Peyer's patch (tissue), 4 donors: Measurements from ENCODE around the gene DNASE1L1. TPM values are rescaled to one million over a fixed set of nuclear protein-coding genes. Genes with fewer than 3 reads are reported as not detected.

ENCODE experiments used
- DNase-seq, 3 donors: peaks; one replicate each; pipeline ENCODE4 v3.0.0-alpha.2; 2017 to 2019
- H3K27ac ChIP-seq, 4 donors: fragments of 200-600 bp; sonication (generic); one replicate each; pipeline ENCODE4 v1.5.1; 2016 to 2019
- H3K27me3 ChIP-seq, 2 donors: fragments of 200-600 bp; sonication (generic); one replicate each; pipeline ENCODE4 v1.5.1; 2019
- H3K36me3 ChIP-seq, 3 donors: fragments of 200-600 bp; sonication (generic); one replicate each; pipeline ENCODE4 v1.5.1; 2016 to 2019
- H3K4me1 ChIP-seq, 4 donors: fragments of 200-600 bp; sonication (generic); one replicate each; pipeline ENCODE4 v1.5.1; 2016 to 2019
- H3K4me3 ChIP-seq, 4 donors: fragments of 200-600 bp; sonication (generic); 1 replicate in 3 of 4; 2 replicates in 1 of 4; pipeline ENCODE4 v1.5.1; 2016 to 2019; ENCODE audit warnings: mild to moderate bottlenecking in 1 of 4
- H3K9me3 ChIP-seq, 4 donors: fragments of 200-600 bp; sonication (generic); one replicate each; pipeline ENCODE4 v1.5.1; 2016 to 2019; ENCODE audit warnings: mild to moderate bottlenecking in 1 of 4
- CTCF ChIP-seq, 6 experiments: fragments of 450-650 bp in 4 of 6; fragments of 200-600 bp in 2 of 6; sonication (generic) in 1 of 6; IDR thresholded peaks; one replicate each; pipeline ENCODE4 v1.5.1; 2017 to 2019; ENCODE audit warnings: antibody characterized with exemption in 6 of 6, mild to moderate bottlenecking in 3 of 6, moderate library complexity in 1 of 6
- POLR2A ChIP-seq, 2 donors: fragments of 450-650 bp; IDR thresholded peaks; one replicate each; pipeline ENCODE4 v1.5.1; 2017; ENCODE audit warnings: antibody characterized with exemption in 2 of 2, mild to moderate bottlenecking in 2 of 2, moderate library complexity in 2 of 2
- total RNA-seq, 4 donors: library from RNA; depleted of rRNA; stranded (reverse); fragments of >200 nt; gene quantifications; one replicate each; pipeline ENCODE4 v1.1.0, GENCODE V29; 2016

Gene DNASE1L1
- total RNA-seq, 4 donors from 2014 or later, result 23.9 to 41.2 (median 32.2) TPM

DNA sequence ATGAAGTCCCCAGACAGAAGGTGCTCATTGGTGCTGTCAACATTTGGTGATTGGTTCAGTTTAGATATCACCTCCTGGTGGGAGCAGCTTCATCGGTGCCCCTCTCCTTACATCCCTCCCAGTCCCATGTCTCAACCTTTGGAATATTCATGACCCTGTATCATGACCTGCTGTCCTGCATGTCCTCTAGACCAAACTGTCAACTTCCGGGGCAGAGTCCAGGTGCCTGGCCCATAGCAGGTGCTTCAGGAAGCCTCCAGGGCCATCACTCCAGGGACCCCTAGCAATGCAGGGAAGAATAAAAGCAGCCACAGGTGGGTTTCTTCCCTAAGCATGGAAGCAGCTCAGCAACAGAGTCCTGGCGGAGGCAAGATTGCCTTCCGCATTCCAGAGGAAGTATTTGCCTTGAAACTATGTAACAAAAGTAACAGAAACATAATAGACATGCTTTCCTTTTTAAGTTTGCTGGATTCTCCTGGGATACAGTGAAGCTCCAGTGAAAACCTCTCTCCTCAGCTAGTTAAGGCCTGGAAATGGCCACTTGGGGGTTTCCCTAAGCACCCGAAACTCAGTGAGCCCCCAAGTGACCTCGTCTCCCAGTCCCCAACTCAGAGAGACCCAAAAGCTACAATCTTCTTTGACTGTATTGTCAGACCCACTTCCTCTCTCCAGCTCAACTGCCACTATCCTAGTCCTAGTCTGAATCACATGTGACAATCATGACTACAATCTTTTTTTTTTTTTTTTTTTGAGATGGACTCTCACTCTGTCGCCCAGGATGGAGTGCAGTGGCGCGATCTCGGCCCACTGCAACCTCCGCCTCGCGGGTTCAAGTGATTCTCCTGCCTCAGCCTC, 18.1 kb upstream of the DNASE1L1 start:
- H3K9me3 ChIP-seq, result no peaks in the 10 kb centered on the region
- H3K4me1 ChIP-seq, result peaks cover 0 to 15% (median 0%) of the 10 kb centered on the region in 4 donors
- peak overlapping the region in 2 of 4 donors; percentile 78 to 90 for H3K4me3 ChIP-seq
- TF ChIP-seq POLR2A (IDR thresholded peaks at IDR 0.05) (no peak), CTCF (IDR thresholded peaks at IDR 0.05) (no peak)
- H3K27ac ChIP-seq, result no peak overlapping the region
- H3K27me3 ChIP-seq, result no peaks in the 10 kb centered on the region
- no peak for DNase-seq
- peaks cover 0 to 4% (median 0%) of the 10 kb centered on the region in 3 donors for H3K36me3 ChIP-seq

DNA sequence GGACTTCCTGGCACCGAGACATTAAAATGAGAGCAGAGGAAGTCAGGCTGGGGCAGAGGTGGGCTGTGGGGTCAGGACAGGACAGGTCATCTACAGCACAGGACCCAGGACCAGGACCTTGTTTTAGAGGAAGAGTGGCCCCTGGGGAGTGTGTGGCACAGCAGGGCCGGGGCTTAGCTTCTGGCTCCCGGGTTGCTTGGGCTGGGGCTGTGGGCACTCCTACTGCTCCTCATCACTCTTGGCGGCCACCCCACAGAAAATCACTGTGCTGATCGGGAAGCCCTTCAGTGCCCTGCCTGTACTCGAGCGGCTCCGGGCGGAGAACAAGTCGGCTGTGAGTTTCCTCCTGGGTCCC, 11.3 kb upstream of the DNASE1L1 start:
- no peak overlapping the region for H3K27ac ChIP-seq
- H3K36me3 ChIP-seq, result no peaks in the 10 kb centered on the region
- no peaks in the 10 kb centered on the region for H3K9me3 ChIP-seq
- H3K4me3 ChIP-seq, result no peak overlapping the region
- H3K27me3 ChIP-seq, result no peaks in the 10 kb centered on the region
- no peak for DNase-seq
- H3K4me1 ChIP-seq, result no peaks in the 10 kb centered on the region
- TF ChIP-seq POLR2A (IDR thresholded peaks at IDR 0.05) (no peak), CTCF (IDR thresholded peaks at IDR 0.05) (no peak)

GRCh38 chrX:154419688-154420401, 10.8 kb upstream of the DNASE1L1 start:
- Histone ChIP-seq H3K27me3 (no peaks in the 10 kb centered on the region), H3K4me3 (no peak overlapping the region), H3K9me3 (no peaks in the 10 kb centered on the region), H3K36me3 (no peaks in the 10 kb centered on the region), H3K27ac (no peak overlapping the region), H3K4me1 (no peaks in the 10 kb centered on the region)
- DNase-seq, result no peak
- TF ChIP-seq POLR2A (IDR thresholded peaks at IDR 0.05) (no peak), CTCF (IDR thresholded peaks at IDR 0.05) (no peak)

GRCh38 chrX:154419189-154419588, 10.1 kb upstream of the DNASE1L1 start:
- no peaks in the 10 kb centered on the region for H3K36me3 ChIP-seq
- no peaks in the 10 kb centered on the region for H3K4me1 ChIP-seq
- H3K27ac ChIP-seq, result no peak overlapping the region
- no peak for DNase-seq
- TF ChIP-seq POLR2A (IDR thresholded peaks at IDR 0.05) (no peak), CTCF (IDR thresholded peaks at IDR 0.05) (no peak)
- no peak overlapping the region for H3K4me3 ChIP-seq
- H3K27me3 ChIP-seq, result no peaks in the 10 kb centered on the region
- no peaks in the 10 kb centered on the region for H3K9me3 ChIP-seq

GRCh38 chrX:154417157-154417556, 8.1 kb upstream of the DNASE1L1 start:
- Histone ChIP-seq H3K36me3 (no peaks in the 10 kb centered on the region), H3K4me3 (no peak overlapping the region), H3K27me3 (no peaks in the 10 kb centered on the region), H3K27ac (no peak overlapping the region), H3K4me1 (no peaks in the 10 kb centered on the region), H3K9me3 (no peaks in the 10 kb centered on the region)
- TF ChIP-seq CTCF (IDR thresholded peaks at IDR 0.05) (no peak), POLR2A (IDR thresholded peaks at IDR 0.05) (no peak)
- DNase-seq, result no peak
